ENCODE data around the gene CLRN2.

GRCh38 chr4:17512973-17513665 is 1.8 kb upstream of the CLRN2 start:
- TF ChIP-seq CTCF (conservative IDR thresholded peaks at IDR 0.05; ENCODE audit: low read length): no peak
- no peak for TF ChIP-seq EZH2phosphoT487 (IDR thresholded peaks at IDR 0.05; ENCODE audit: borderline replicate concordance)
